ENCODE data around the gene NOP53. TPM values are rescaled to one million over a fixed set of nuclear protein-coding genes. Genes with fewer than 3 reads are reported as not detected.

Gene NOP53
- total and polyA plus RNA-seq, 2 of the 13 experiments (the other 11 are each of a cell fraction or from before 2014, with no cell fraction given): 53.9 to 141 TPM

GRCh38 chr19:47778049-47778953, 33.0 kb downstream of the NOP53 start, which contains the start of gene SELENOW (continued):
- TF ChIP-seq ZNF407 (CRISPR knock-in tag; IDR thresholded peaks at IDR 0.05; ENCODE audit: not compliant biosample characterization) (no peak), MED13 (CRISPR knock-in tag; IDR thresholded peaks at IDR 0.05) (0 out of 2 replicates have a peak, but pooled peaks have one; percentile 18), ZMAT5 (CRISPR knock-in tag; IDR thresholded peaks at IDR 0.05; ENCODE audit: borderline replicate concordance, low read depth) (no peak), GTF3A (CRISPR knock-in tag; conservative IDR thresholded peaks at IDR 0.05) (0 out of 2 replicates have a peak, but pooled peaks have one; percentile 38), RFX5 (IDR thresholded peaks at IDR 0.05; ENCODE audit: low read depth, low read length) (no peak), ZNF776 (CRISPR knock-in tag; IDR thresholded peaks at IDR 0.05) (no peak), GPN1 (CRISPR knock-in tag; IDR thresholded peaks at IDR 0.05; ENCODE audit: borderline replicate concordance) (no peak), MLXIP (CRISPR knock-in tag; IDR thresholded peaks at IDR 0.05; ENCODE audit: borderline replicate concordance) (no peak), KAT8 (CRISPR knock-in tag; IDR thresholded peaks at IDR 0.05) (peak; percentile 82), ZNF24 (IDR thresholded peaks at IDR 0.05) (no peak), MEIS2 (CRISPR knock-in tag; IDR thresholded peaks at IDR 0.05) (0 out of 2 replicates have a peak, but pooled peaks have one; percentile 53), ZNF800 (CRISPR knock-in tag; IDR thresholded peaks at IDR 0.05) (0 out of 2 replicates have a peak, but pooled peaks have one; percentile 32), ZFP41 (CRISPR knock-in tag; IDR thresholded peaks at IDR 0.05; ENCODE audit: borderline replicate concordance) (no peak; the same call in 1 of the 2 replicates), ZNF20 (CRISPR knock-in tag; IDR thresholded peaks at IDR 0.05) (peak; percentile 72; the same call in 1 of the 2 replicates)
